Endothelial cell of umbilical vein (primary cell): ENCODE measurements around the gene MAGEB17. TPM values are rescaled to one million over a fixed set of nuclear protein-coding genes. Genes with fewer than 3 reads are reported as not detected.

Experiments
- BruUV-seq: library from RNA; stranded (reverse); fragments of 400-500 nt; replicated peaks from 2 replicates; lab custom pipeline; 2021; lab: Mats Ljungman, UMichigan
- CTCF ChIA-PET: fragments of 300-600, 350-600 bp; sonication (Branson Sonifier 250); formaldehyde crosslinking; loops from one replicate; lab custom pipeline; 2021; ENCODE audit warnings: antibody characterized with exemption, inconsistent platforms; lab: Charles Lee
- POLR2A ChIA-PET: fragments of 300-600, 350-600 bp; sonication (Branson Sonifier 250); formaldehyde crosslinking; loops from one replicate; lab custom pipeline; 2021; ENCODE audit warnings: antibody characterized with exemption, inconsistent platforms; lab: Charles Lee
- DNase-seq: peaks from one replicate; pipeline ENCODE4 v3.0.0-alpha.2; 2011; ENCODE audit warnings: low read depth, low spot score
- FAIRE-seq: peaks from 2 replicates; lab custom pipeline; 2011; peaks lifted over from hg19 to GRCh38; lab: Jason Lieb, UNC
- H2AFZ ChIP-seq: 2 replicates; pipeline ENCODE4 v1.6.0; 2012; ENCODE audit warnings: low read depth, low read length, control low read depth, inconsistent platforms
- H3K27ac ChIP-seq: 2 replicates; pipeline ENCODE4 v1.5.1; 2011; ENCODE audit warnings: low read depth, mild to moderate bottlenecking, control low read depth, low read length, moderate library complexity; ENCODE audit not compliant: insufficient read depth
- H3K27me3 ChIP-seq, 2 experiments: 2 replicates each; pipeline versions ENCODE4 v1.6.0 to v1.6.1; 2011; ENCODE audit warnings: low read length in 2 of 2, mixed read lengths in 1 of 2; ENCODE audit not compliant: control insufficient read depth in 2 of 2, insufficient read depth in 2 of 2
- H3K36me3 ChIP-seq, 2 experiments: 2 replicates in 1 of 2; 3 replicates in 1 of 2; pipeline ENCODE4 v1.5.1; 2011; ENCODE audit warnings: low read length in 2 of 2, mild to moderate bottlenecking in 1 of 2, moderate library complexity in 1 of 2; ENCODE audit not compliant: control insufficient read depth in 2 of 2, insufficient read depth in 2 of 2; ENCODE audit errors: extremely low read depth in 1 of 2
- H3K4me1 ChIP-seq: 3 replicates; pipeline ENCODE4 v1.5.1; 2011; ENCODE audit warnings: mild to moderate bottlenecking, low read length; ENCODE audit not compliant: control insufficient read depth, insufficient read depth; ENCODE audit errors: extremely low read depth
- H3K4me2 ChIP-seq: 2 replicates; pipeline ENCODE4 v1.6.1; 2011; ENCODE audit warnings: low read length, control low read depth, mixed read lengths; ENCODE audit not compliant: insufficient read depth
- H3K4me3 ChIP-seq, 3 experiments: fragments of 200-600 bp in 1 of 3; sonication (generic), shearing (Covaris generic) in 1 of 3; replicated peaks in 1 of 3; 2 replicates each; pipeline ENCODE4 v1.5.1; 2011 to 2016; ENCODE audit warnings: control low read depth in 3 of 3, low read length in 3 of 3, mild to moderate bottlenecking in 2 of 3, inconsistent platforms in 1 of 3, low read depth in 1 of 3, moderate library complexity in 1 of 3; ENCODE audit not compliant: insufficient read depth in 1 of 3
- H3K79me2 ChIP-seq: 2 replicates; pipeline ENCODE4 v1.6.0; 2012; ENCODE audit warnings: low read length, inconsistent platforms; ENCODE audit not compliant: control insufficient read depth, insufficient read depth
- H3K9ac ChIP-seq: replicated peaks from 2 replicates; pipeline ENCODE3; 2011; ENCODE audit warnings: low read length, control low read depth; ENCODE audit not compliant: insufficient read depth; ENCODE audit errors: extremely low read depth
- H3K9me1 ChIP-seq: replicated peaks from 3 replicates; pipeline ENCODE4 v1.6.0; 2011; ENCODE audit warnings: mild to moderate bottlenecking, low read length; ENCODE audit not compliant: control insufficient read depth, insufficient read depth; ENCODE audit errors: extremely low read depth
- H3K9me3 ChIP-seq: replicated peaks from 2 replicates; pipeline ENCODE4 v1.5.1; 2012; ENCODE audit warnings: low read length, inconsistent platforms; ENCODE audit not compliant: control insufficient read depth, insufficient read depth
- H4K20me1 ChIP-seq: replicated peaks from 2 replicates; pipeline ENCODE3; 2011; ENCODE audit warnings: mild to moderate bottlenecking, low read length; ENCODE audit not compliant: control insufficient read depth, insufficient read depth; ENCODE audit errors: extremely low read depth
- EZH2 ChIP-seq: IDR thresholded peaks from 2 replicates; pipeline ENCODE4 v1.6.1; 2012; ENCODE audit warnings: borderline replicate concordance, low read depth, mild to moderate bottlenecking, moderate library complexity, low read length, inconsistent platforms; ENCODE audit not compliant: severe bottlenecking
- FOS ChIP-seq: IDR thresholded peaks from 2 replicates; pipeline ENCODE4 v1.6.1; 2011; ENCODE audit warnings: mild to moderate bottlenecking, low read length, moderate library complexity, borderline replicate concordance; ENCODE audit not compliant: insufficient read depth
- GATA2 ChIP-seq: IDR thresholded peaks from 2 replicates; pipeline ENCODE4 v1.7.0; 2011; ENCODE audit warnings: low read depth, mild to moderate bottlenecking, moderate library complexity, mixed read lengths, low read length; ENCODE audit not compliant: insufficient read length, insufficient read depth
- JUN ChIP-seq: IDR thresholded peaks from 2 replicates; pipeline ENCODE4 v1.6.1; 2011; ENCODE audit warnings: borderline replicate concordance, low read depth; ENCODE audit not compliant: insufficient read length, insufficient read depth
- MYC ChIP-seq: IDR thresholded peaks from one replicate; pipeline ENCODE4 v1.6.1; 2011; ENCODE audit warnings: mild to moderate bottlenecking, low read depth, low read length
- dilution Hi-C: fragments of 300-500 bp; cut with MboI; formaldehyde crosslinking; loops from one replicate; pipeline ENCODE4 v1.15.0; 2019; ENCODE audit warnings: low sequenced_read_pairs; ENCODE audit not compliant: extremely low pct_ligation_motif_present
- intact Hi-C: fragments of 100-400 bp; cut with micrococcal nuclease; formaldehyde crosslinking; loops from one replicate; pipeline ENCODE4 v1.10.0; 2022
- polyA plus RNA-seq, 4 experiments: library from polyadenylated mRNA; depleted of rRNA in 3 of 4; stranded (reverse) in 3 of 4; unstranded in 1 of 4; fragments of >200 nt; gene quantifications; 2 replicates each; pipeline versions ENCODE4 v1.2.1 to v1.2.3, GENCODE V29; 2011 to 2012; ENCODE audit warnings: missing spikeins in 1 of 4
- total RNA-seq: library from RNA; stranded (reverse); gene quantifications from 2 replicates; pipeline ENCODE4 v1.2.3, GENCODE V29; 2021

The MAGEB17 gene
- total and polyA plus RNA-seq, 2 donors (not counting 3 experiments of a cell fraction or from before 2014, with no cell fraction given) = not detected

DNA sequence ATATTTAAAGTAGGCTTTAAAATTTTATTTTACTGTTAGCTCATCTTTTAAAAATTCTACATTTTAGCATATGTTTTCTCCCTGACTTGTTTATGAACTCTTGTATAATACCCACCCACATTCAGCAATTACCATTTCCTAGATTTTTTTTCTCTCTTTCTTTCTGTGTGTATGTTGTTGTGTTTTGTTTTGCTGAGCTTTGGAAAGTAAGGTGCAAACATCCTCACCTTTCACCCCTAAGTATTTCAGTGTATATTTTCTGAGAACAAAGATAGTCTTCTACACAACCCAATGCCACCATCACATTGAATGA lies 25.1 kb upstream of the MAGEB17 start:
- no peak overlapping the region for H3K4me2 ChIP-seq
- dilution Hi-C loops (no loop called here), intact Hi-C loops (loop anchor here (5.0 kb wide), 1 partner anchor 35 kb away; no protein-coding TSS in a partner anchor)
- no peaks in the 10 kb centered on the region for H3K36me3 ChIP-seq
- H3K9me3 ChIP-seq = no peaks in the 10 kb centered on the region
- ChIA-PET POLR2A (no interaction called here), CTCF (interaction anchor here (0.9 to 1.5 kb wide), 3 partner anchors 69 to 522 kb away, joined by 3 read pairs; no protein-coding TSS in a partner anchor)
- TF ChIP-seq MYC (no peak), EZH2 (no peak)
- no peak for DNase-seq
- H3K4me3 ChIP-seq = no peak overlapping the region
- no peak overlapping the region for H3K9ac ChIP-seq
- H2AFZ ChIP-seq = no peak overlapping the region
- H3K27me3 ChIP-seq = no peaks in the 10 kb centered on the region
- no TSS peak for BruUV-seq
- H4K20me1 ChIP-seq = no peaks in the 10 kb centered on the region
- H3K27ac ChIP-seq = no peak overlapping the region
- H3K9me1 ChIP-seq = no peaks in the 10 kb centered on the region
- no peaks in the 10 kb centered on the region for H3K79me2 ChIP-seq
- FAIRE-seq = no peak
- H3K4me1 ChIP-seq = no peaks in the 10 kb centered on the region

DNA sequence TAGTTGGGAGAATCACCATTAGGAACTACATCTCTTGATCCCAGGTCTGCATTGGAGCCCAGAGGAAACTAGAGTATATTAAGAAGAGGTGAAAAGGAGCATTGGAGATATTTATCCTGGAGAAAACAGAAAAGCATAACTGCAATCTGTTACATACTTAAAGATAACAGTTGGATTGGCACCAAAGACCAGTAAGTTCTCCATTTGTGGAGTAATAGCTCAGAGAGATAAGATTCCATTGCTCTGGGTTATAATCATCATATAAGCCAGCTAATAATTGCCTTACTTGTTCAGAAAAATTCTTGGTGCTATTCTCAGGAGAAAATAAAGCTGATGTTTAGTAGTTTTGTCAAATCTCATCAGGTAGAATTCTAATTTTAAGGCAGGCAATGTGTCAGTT lies 23.3 kb upstream of the MAGEB17 start:
- no TSS peak for BruUV-seq
- ChIA-PET CTCF (no interaction called here), POLR2A (no interaction called here)
- DNase-seq (no peak), FAIRE-seq (no peak)
- H2AFZ ChIP-seq = no peak overlapping the region
- dilution Hi-C loops (no loop called here), intact Hi-C loops (loop anchor here (5.0 kb wide), 1 partner anchor 33 kb away; no protein-coding TSS in a partner anchor)
- H3K27me3 ChIP-seq = no peaks in the 10 kb centered on the region
- H3K4me1 ChIP-seq = no peaks in the 10 kb centered on the region
- no peak overlapping the region for H3K9ac ChIP-seq
- no peaks in the 10 kb centered on the region for H3K79me2 ChIP-seq
- no peaks in the 10 kb centered on the region for H4K20me1 ChIP-seq
- no peaks in the 10 kb centered on the region for H3K9me3 ChIP-seq
- H3K4me2 ChIP-seq = no peak overlapping the region
- no peak overlapping the region for H3K4me3 ChIP-seq
- TF ChIP-seq EZH2 (no peak), FOS (no peak), JUN (no peak), MYC (no peak), GATA2 (no peak)
- no peaks in the 10 kb centered on the region for H3K9me1 ChIP-seq
- no peak overlapping the region for H3K27ac ChIP-seq
- H3K36me3 ChIP-seq = no peaks in the 10 kb centered on the region
